HG03097 (cell line): Measurements from ENCODE around the gene SEMA6A.

Experiments used
- ATAC-seq: cut with Tn5 transposase; IDR thresholded peaks from one replicate; pipeline ENCODE4 v1.9.1; 2021; ENCODE audit not compliant: unreplicated experiment, low FRiP score

SEMA6A gene

GRCh38 chr5:116415989-116416388 is 158.6 kb downstream of the SEMA6A start:
- no peak for ATAC-seq

- no peak for ATAC-seq
Measured at GRCh38 chr5:116415182-116415581, 159.4 kb downstream of the SEMA6A start.

DNA sequence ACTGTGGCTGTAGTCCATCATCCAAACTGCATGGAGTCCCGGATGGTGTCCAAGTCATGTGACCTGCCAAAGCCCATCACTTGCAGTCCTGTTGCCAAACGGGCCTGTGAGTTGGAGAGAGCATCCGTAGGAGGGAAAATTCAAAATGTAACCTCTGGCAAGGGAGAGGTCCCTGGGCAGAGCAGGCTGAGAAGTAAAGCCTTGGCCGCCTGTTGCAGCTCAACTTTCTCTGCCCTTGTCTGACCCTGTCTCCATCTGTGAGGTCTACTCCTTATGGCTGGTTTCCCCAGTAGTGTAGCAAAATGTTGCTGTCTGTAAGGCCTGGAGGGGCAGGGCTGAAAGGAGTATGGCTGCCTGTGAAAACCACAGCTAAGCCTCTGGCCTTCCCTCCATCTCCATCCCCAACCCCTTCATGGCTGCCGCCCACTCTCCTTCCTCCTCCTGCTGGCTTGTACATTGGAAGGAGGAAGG is 163.5 kb downstream of the SEMA6A start:
- no peak for ATAC-seq

- ATAC-seq, result no peak
Measured at GRCh38 chr5:116410336-116410890, 164.2 kb downstream of the SEMA6A start.

- no peak for ATAC-seq
Measured at GRCh38 chr5:116409591-116410296, 164.9 kb downstream of the SEMA6A start.

DNA sequence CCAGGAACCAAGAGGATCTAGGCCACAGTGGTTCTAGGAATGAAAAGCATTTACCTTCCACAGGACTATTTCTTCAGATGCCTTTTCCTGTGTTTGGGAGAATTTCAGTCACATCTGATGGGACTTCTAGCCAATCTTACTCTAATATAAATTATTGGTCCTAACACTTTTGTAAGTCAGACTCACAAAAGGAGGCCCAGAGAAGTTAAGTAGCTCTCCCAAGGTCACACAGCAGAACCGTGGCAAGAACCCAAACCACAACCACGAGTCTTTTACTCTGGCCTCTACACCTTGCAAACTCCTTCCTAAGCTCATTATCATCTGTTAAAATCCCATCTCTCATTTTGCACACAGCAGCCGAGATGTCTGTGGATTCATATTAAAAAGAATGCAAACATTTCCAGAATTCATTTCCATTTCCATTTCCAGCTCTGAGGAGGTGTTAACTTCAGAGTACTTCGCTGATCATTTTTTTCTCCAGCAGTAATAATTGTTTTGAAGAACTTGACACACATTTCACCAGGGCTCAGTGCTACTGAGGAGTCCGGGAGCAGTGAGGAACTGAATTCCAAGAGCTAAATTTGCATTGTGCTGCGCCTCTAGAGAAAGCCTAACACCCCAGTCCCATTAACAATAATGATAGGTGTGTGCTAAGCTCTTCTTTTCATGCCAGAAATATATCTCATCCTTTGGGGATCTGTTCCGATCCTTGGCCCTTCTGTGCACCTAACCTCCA is 168.1 kb downstream of the SEMA6A start:
- ATAC-seq, result no peak

DNA sequence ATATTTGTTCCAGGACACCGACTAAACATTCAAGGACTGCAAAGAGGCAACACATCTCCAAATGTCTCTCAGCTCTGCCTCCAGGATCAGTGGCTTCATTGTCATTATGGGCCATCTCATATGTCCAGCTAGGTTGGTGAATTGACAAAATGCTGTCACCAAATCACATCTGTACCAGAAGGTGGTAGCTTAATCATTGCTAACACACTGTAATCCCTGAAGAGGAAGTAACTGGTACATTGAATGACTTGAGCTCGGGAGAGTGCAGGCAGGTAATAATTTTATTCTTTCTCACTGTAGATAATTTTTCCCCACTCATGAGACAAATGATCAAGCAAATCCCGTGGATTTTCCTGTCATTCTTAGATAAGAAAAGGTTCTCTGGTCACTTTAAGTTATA is 169.8 kb downstream of the SEMA6A start:
- no peak for ATAC-seq

- no peak for ATAC-seq
Measured at GRCh38 chr5:116404016-116404415, 170.6 kb downstream of the SEMA6A start.

DNA sequence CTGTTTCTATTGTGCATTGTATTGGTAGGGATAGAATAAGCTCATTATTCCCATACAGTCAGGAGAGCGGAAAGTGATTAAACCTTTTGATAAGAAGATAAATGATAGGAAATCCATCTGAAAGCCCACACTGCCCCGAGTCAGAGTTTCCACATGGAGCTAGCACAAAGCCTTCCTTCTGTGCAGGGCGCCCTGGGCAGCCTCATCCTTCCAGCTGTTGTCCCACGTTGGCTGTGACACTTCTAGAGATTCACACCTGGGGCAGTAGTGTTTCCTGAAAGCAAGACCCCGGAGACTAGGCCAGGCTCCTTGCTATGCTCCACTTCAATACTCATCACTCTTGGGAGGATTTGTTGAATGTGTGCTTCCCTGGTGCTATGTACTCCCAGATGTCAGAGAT is 172.4 kb downstream of the SEMA6A start:
- no peak for ATAC-seq

DNA sequence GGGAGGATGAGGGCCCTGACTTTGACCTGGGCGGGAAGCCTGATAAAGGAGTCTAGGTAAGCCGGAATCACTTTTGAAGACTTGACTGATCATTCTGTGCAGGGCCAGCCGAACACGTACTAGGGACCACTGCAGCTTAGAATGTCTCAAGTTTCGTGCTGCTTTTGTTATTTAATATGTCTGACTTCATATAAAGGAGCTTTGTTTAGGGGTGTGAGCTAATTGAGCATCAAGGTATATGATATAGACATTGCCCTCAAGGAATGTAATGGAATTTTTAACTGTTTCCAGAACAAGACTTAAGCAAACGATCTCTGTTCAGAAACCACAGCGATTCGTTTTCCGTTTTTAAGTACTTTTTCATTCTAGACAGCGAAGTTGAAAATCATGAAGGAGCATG is 173.0 kb downstream of the SEMA6A start:
- ATAC-seq, result no peak

- no peak for ATAC-seq
Measured at GRCh38 chr5:116396476-116397099, 178.0 kb downstream of the SEMA6A start.

- ATAC-seq, result no peak
Measured at GRCh38 chr5:116395631-116396203, 178.9 kb downstream of the SEMA6A start.

- ATAC-seq, result no peak
Measured at GRCh38 chr5:116395226-116395625, 179.4 kb downstream of the SEMA6A start.

DNA sequence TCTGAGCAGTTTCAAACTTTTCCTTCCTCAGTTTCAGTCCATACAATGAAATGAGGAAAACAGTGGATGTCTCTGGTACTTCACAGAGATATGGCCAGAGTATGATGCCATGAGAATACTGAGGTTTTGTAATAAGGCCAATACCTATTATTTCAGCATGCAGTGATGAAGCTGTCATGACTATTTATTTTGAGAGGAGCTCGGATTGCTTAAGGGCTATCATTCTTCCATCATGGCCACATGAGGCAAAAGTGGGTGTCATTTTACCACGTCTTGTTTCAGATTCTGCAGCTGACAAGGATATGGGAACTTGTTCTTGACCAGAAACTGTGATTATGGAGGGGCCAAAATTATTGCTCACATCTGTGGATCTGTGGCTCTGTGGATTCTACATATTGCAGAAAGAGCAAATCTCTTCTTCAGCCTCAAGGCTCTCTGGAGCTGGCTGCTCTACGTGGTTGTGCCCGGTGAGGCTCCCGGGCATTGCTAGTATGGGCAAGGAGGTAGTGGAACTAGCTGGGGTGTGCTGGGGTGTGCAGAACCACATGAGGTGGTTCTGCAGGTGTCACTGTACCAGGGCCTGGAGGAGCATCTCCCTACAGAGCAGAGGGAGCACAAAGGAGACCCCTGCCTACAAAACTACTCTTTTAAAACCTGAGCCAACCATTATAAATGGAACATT is 180.3 kb downstream of the SEMA6A start:
- no peak for ATAC-seq
